VCaP (cell line): ENCODE results near the gene DLGAP1.

Experiments
- H3K27ac ChIP-seq: fragments of 450-650 bp; 2 replicates; pipeline ENCODE4 v1.5.1; 2017
- TF ChIP-seq, protein P1 (sequence below): fragments of 450-650 bp; conservative IDR thresholded peaks from 2 replicates; pipeline ENCODE4 v1.5.1; 2017; ENCODE audit warnings: mild to moderate bottlenecking, moderate library complexity

Gene DLGAP1

DNA sequence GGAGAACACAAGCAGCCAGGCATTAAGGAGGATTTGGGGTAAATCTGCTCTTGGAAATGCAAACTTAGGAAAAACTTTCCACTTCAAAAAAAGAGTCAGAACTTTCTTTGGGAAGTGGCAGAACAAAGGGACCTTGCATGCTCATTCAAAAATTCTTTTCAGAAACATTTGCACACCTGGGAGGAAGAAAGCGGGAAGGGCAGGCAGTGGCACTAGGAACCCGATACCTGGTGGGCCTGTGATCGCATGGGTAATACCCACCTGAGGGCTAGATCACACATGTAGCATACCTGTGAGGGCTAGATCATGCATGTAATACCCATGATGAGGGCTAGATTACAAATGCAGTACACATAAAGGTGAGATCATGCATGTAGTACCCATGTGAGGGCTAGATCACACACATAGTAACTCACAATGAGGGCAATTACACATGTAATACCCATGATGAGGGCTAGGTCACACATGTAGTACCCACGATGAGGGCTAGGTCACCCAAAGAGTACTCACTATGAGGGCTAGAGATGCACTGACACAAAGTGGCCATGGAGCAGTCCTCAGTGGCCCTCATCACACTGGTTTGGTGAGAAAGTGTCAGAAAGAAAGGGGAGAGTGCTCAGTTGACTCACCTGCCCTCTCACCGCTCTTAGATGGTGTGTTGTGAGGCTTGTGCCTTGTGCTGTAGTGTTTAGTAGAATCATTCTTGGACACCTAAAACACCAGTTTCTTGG, 212.5 kb downstream of the DLGAP1 start:
- TF ChIP-seq, protein P1, sequence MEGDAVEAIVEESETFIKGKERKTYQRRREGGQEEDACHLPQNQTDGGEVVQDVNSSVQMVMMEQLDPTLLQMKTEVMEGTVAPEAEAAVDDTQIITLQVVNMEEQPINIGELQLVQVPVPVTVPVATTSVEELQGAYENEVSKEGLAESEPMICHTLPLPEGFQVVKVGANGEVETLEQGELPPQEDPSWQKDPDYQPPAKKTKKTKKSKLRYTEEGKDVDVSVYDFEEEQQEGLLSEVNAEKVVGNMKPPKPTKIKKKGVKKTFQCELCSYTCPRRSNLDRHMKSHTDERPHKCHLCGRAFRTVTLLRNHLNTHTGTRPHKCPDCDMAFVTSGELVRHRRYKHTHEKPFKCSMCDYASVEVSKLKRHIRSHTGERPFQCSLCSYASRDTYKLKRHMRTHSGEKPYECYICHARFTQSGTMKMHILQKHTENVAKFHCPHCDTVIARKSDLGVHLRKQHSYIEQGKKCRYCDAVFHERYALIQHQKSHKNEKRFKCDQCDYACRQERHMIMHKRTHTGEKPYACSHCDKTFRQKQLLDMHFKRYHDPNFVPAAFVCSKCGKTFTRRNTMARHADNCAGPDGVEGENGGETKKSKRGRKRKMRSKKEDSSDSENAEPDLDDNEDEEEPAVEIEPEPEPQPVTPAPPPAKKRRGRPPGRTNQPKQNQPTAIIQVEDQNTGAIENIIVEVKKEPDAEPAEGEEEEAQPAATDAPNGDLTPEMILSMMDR, result no peak
- no peak overlapping the region for H3K27ac ChIP-seq

DNA sequence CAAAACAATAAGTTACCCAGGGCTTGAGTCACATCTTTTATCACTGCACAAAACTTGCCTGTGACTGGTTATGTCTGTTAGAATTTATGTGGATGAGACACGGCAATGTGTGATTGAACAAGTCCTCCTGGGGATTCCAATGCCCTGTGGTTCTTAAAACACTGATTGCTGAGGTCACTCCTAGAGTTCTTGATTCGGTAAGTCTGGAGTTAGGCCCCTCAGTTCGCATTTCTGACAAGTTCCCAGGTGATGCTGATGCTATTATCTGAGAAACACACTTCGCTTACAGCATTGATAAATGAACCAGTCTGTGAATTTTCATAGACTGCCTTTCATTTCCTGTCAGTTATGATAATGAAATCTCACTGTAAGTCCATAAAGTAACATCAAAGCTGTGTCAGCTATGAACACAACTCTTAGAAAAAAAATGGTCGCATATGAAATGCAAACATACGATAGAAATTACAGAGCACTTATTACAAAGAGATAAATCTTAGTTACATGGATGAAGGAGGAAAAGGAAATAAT, 214.0 kb downstream of the DLGAP1 start:
- H3K27ac ChIP-seq, result no peak overlapping the region
- TF ChIP-seq, protein P1, result no peak

DNA sequence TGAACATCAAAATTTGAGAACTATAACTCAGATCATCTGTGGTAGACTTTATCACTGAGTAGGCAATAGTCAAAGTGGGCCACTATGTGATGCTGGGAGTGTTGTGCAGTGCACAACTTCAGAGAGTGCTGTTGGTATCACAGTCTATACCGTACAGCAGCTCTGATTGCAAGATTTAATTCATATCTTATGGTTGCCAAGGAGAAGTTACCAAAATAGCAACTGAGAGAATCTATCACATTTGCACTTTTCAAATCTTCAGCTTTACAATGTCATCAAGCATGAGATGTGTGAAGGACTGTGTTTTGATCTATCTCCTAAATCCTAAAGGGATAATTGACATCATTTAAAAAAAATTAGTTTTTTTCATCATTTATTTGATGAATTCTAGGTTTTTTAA, 216.1 kb downstream of the DLGAP1 start:
- no peak overlapping the region for H3K27ac ChIP-seq
- TF ChIP-seq, protein P1, result no peak

DNA sequence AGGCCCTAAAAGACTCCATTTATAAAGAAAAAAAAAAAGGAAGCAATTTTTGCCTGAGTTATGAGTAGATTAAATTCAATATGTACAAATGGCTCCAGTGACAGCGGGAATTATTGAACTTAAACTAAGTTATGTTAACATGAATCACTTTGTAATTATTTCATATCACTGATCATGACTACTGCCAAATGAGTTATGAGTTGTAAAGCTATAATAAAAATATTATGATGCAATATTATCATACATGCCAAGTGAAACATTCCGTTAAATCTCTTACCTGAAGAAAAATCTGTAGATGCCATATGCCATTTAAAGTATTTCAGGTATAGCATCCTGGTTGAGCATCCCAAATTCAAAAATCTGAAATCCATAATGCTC, 217.5 kb downstream of the DLGAP1 start:
- TF ChIP-seq, protein P1, result no peak
- no peak overlapping the region for H3K27ac ChIP-seq

DNA sequence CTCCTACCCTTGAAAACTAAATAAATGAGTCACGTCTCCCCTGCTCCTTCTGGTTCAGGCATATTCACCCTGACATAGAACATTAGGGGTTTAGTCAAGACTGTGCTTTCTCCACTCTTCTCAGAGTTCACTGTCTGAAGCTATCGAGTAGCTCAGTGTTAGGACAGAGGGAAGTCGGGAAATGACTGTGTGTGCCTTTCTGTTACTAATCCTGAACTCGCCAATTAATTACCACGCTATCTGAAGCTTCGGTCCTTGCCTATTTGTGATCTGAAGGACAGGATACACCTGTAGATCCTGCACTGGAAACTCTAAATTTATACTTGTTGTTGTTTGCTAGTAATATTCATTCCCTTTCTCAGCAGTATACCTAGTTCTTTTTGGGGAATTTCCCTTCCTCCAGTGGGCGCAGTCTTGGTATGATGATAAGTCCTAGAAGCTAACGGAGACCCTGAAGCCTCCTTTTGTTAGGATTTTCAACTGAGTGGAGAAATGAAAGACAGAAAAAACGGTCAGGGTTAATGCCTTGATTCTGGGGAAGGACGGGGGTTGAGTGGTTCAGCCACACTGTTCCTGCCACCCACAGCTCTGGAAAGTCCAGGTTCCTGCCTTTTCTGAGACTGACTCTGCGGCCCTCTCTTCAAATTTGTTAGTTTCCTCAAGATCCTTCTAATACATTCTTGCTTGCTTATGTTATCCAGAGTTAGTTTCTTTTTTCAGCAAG, 218.0 kb downstream of the DLGAP1 start:
- no peak overlapping the region for H3K27ac ChIP-seq
- TF ChIP-seq, protein P1, result no peak

DNA sequence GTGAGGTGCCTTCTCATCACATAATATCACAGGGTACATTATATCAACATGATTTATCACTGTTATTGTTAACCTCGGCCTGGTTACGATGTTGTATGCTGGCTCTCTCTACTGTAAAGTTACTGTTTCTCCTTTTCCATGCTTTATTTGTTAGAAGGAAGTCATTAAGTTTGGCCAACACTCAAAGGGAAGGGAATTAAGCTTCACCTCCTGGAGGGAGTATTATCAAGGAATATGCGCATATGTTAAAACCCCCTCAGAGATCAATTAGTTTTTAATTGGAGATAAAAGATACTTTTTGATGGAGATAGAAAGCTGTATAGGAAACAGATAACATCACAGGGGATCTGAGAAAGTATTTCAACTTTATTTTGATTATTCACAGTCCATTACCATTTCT, 221.6 kb downstream of the DLGAP1 start:
- no peak overlapping the region for H3K27ac ChIP-seq
- TF ChIP-seq, protein P1, result no peak

DNA sequence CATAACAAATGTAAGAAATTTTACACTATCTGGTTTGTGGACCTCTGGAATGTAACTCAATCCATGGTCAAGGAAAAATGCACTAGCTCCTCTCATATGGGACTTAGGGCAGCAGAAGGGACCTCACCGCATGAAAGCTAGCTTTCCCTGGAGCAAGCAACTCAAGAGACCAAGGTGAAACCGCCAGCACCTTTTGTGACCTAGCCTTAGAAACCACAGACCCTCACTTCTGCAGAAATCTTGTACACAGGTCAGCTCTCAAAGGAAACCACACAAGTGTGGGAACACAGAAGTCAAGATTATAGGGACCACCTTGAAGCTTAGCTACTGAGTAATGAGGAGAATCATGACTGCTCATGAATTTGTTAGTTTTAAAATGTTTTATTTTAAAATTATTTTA, 222.5 kb downstream of the DLGAP1 start:
- TF ChIP-seq, protein P1, result no peak
- no peak overlapping the region for H3K27ac ChIP-seq
